IMR-90 (cell line): ENCODE data around the gene ADAMTS13. TPM values are rescaled to one million over a fixed set of nuclear protein-coding genes. Genes with fewer than 3 reads are reported as not detected.

ENCODE experiments used
- ATAC-seq: fragments of 200-7000 bp; cut with Tn5 transposase; 2 replicates; pipeline ENCODE4 v1.9.1; 2020; ENCODE audit warnings: low read depth, mild to moderate bottlenecking, moderate library complexity
- BruUV-seq: library from RNA; stranded (reverse); fragments of 400-500 nt; replicated peaks from 2 replicates; lab custom pipeline; 2021; lab: Mats Ljungman, UMichigan
- CTCF ChIA-PET: fragments of 300-600 bp; formaldehyde crosslinking; extraction: SDS; loops from one replicate; lab custom pipeline; 2021; ENCODE audit warnings: antibody characterized with exemption; lab: Yijun Ruan, JAX
- POLR2A ChIA-PET: fragments of 300-600 bp; sonication (Branson Sonifier 250); formaldehyde crosslinking; loops from one replicate; lab custom pipeline; 2022; ENCODE audit warnings: antibody characterized with exemption; ENCODE audit not compliant: unreplicated experiment; lab: Charles Lee
- DNase-seq: peaks from one replicate; pipeline ENCODE4 v3.0.0; 2013
- H2AFZ ChIP-seq: replicated peaks from 2 replicates; pipeline ENCODE3; 2013; ENCODE audit warnings: low read length, mild to moderate bottlenecking; ENCODE audit not compliant: poor library complexity
- H2AK5ac ChIP-seq: 2 replicates; pipeline ENCODE4 v1.6.1; 2013; ENCODE audit warnings: low read depth, low read length, inconsistent platforms
- H2AK9ac ChIP-seq: replicated peaks from 2 replicates; pipeline ENCODE3; 2013; ENCODE audit warnings: mild to moderate bottlenecking, low read depth, low read length, moderate library complexity; ENCODE audit not compliant: poor library complexity
- H2BK120ac ChIP-seq: 2 replicates; pipeline ENCODE4 v1.6.1; 2013; ENCODE audit warnings: low read depth, low read length, inconsistent platforms
- H2BK15ac ChIP-seq: 3 replicates; pipeline ENCODE4 v1.6.1; 2013; ENCODE audit warnings: low read depth, low read length, inconsistent platforms
- H2BK20ac ChIP-seq: 2 replicates; pipeline ENCODE4 v1.6.1; 2013; ENCODE audit warnings: low read depth, mild to moderate bottlenecking, inconsistent platforms, low read length, moderate library complexity
- H2BK5ac ChIP-seq: 2 replicates; pipeline ENCODE4 v1.6.1; 2013; ENCODE audit warnings: mild to moderate bottlenecking, low read depth, low read length, inconsistent platforms; ENCODE audit not compliant: poor library complexity, severe bottlenecking
- H3K14ac ChIP-seq: replicated peaks from 2 replicates; pipeline ENCODE4 v1.6.1; 2013; ENCODE audit warnings: low read depth, low read length, inconsistent platforms
- H3K18ac ChIP-seq: 2 replicates; pipeline ENCODE4 v1.6.1; 2013; ENCODE audit warnings: low read depth, low read length, control low read depth
- H3K23ac ChIP-seq: 2 replicates; pipeline ENCODE4 v1.6.1; 2013; ENCODE audit warnings: low read depth, low read length, inconsistent platforms
- H3K27ac ChIP-seq: 2 replicates; pipeline ENCODE4 v1.5.1; 2013; ENCODE audit warnings: mild to moderate bottlenecking, control low read depth, low read length; ENCODE audit not compliant: insufficient read depth
- H3K27me3 ChIP-seq: 2 replicates; pipeline ENCODE4 v1.6.1; 2013; ENCODE audit warnings: low read length; ENCODE audit not compliant: control insufficient read depth, insufficient read depth
- H3K36me3 ChIP-seq: 2 replicates; pipeline ENCODE4 v1.6.1; 2013; ENCODE audit warnings: low read length, mixed read lengths; ENCODE audit not compliant: control insufficient read depth, insufficient read depth
- H3K4ac ChIP-seq: 2 replicates; pipeline ENCODE4 v1.6.1; 2013; ENCODE audit warnings: low read depth, low read length, inconsistent platforms
- H3K4me1 ChIP-seq: 2 replicates; pipeline ENCODE4 v1.6.1; 2013; ENCODE audit warnings: low read length, mixed read lengths; ENCODE audit not compliant: control insufficient read depth, insufficient read depth
- H3K4me2 ChIP-seq: 2 replicates; pipeline ENCODE4 v1.6.1; 2013; ENCODE audit warnings: low read depth, mild to moderate bottlenecking, control low read depth, low read length, moderate library complexity
- H3K4me3 ChIP-seq: 2 replicates; pipeline ENCODE4 v1.5.1; 2013; ENCODE audit warnings: low read depth, mild to moderate bottlenecking, control low read depth, low read length, moderate library complexity; ENCODE audit not compliant: insufficient read depth
- H3K56ac ChIP-seq: 2 replicates; pipeline ENCODE4 v1.6.1; 2013; ENCODE audit warnings: low read length, inconsistent platforms; ENCODE audit not compliant: insufficient read depth; ENCODE audit errors: extremely low read depth
- H3K79me1 ChIP-seq, 2 experiments: 2 replicates each; pipeline ENCODE4 v1.6.1; 2013; ENCODE audit warnings: low read length in 2 of 2, inconsistent platforms in 1 of 2, low read depth in 1 of 2
- H3K9ac ChIP-seq: 2 replicates; pipeline ENCODE4 v1.6.1; 2013; ENCODE audit warnings: low read depth, low read length, control low read depth
- H3K9me1 ChIP-seq: 2 replicates; pipeline ENCODE4 v1.6.1; 2013; ENCODE audit warnings: low read length, inconsistent platforms; ENCODE audit not compliant: insufficient read depth
- H3K9me3 ChIP-seq: 2 replicates; pipeline ENCODE4 v1.6.1; 2013; ENCODE audit warnings: low read length; ENCODE audit not compliant: control insufficient read depth, insufficient read depth
- H4K20me1 ChIP-seq: 2 replicates; pipeline ENCODE4 v1.6.1; 2013; ENCODE audit warnings: low read length, inconsistent platforms; ENCODE audit not compliant: insufficient read depth
- H4K5ac ChIP-seq: 2 replicates; pipeline ENCODE4 v1.6.1; 2013; ENCODE audit warnings: mild to moderate bottlenecking, low read depth, low read length, control low read depth
- H4K8ac ChIP-seq, 2 experiments: 2 replicates each; pipeline ENCODE4 v1.6.1; 2013; ENCODE audit warnings: low read depth in 2 of 2, low read length in 2 of 2, control low read depth in 1 of 2, inconsistent platforms in 1 of 2
- H4K91ac ChIP-seq: 2 replicates; pipeline ENCODE4 v1.6.1; 2013; ENCODE audit warnings: low read depth, low read length, inconsistent platforms; ENCODE audit not compliant: insufficient read depth
- BHLHE40 ChIP-seq: fragments of 150-350 bp; IDR thresholded peaks from 2 replicates; pipeline ENCODE4 v1.6.1; 2016; ENCODE audit warnings: mild to moderate bottlenecking, low read depth, low read length
- FOS ChIP-seq: fragments of 150-350 bp; IDR thresholded peaks from 2 replicates; pipeline ENCODE4 v1.6.1; 2016; ENCODE audit warnings: low read depth, low read length
- NFE2L2 ChIP-seq: fragments of 150-350 bp; IDR thresholded peaks from 2 replicates; pipeline ENCODE4 v1.6.1; 2016; ENCODE audit warnings: low read depth, mild to moderate bottlenecking, low read length
- POLR2A ChIP-seq: IDR thresholded peaks from 2 replicates; pipeline ENCODE4 v1.6.1; 2012; ENCODE audit warnings: mild to moderate bottlenecking, low read depth, low read length
- RFX5 ChIP-seq: IDR thresholded peaks from 2 replicates; pipeline ENCODE4 v1.8.0; 2012; ENCODE audit warnings: low read depth, mild to moderate bottlenecking, low read length, moderate library complexity
- WGBS, 2 experiments: methylation state at CpG; one replicate each; pipeline versions ENCODE4 v1.1.5 to v1.1.7; 2013; ENCODE audit warnings: missing lambda C conversion rate in 2 of 2; ENCODE audit not compliant: insufficient read length in 1 of 2; ENCODE audit errors: extremely low coverage in 2 of 2; 5-methylcytosine and 5-hydroxymethylcytosine counted together
- dilution Hi-C: fragments of 300-500 bp; cut with HindIII; formaldehyde crosslinking; loops from one replicate; pipeline ENCODE4 v1.14.3; 2018; ENCODE audit warnings: low sequenced_read_pairs; ENCODE audit not compliant: unreplicated experiment
- in situ Hi-C: fragments of 300-500 bp; cut with MboI; formaldehyde crosslinking; loops from 3 replicates; pipeline ENCODE4 v1.14.3; 2019; ENCODE audit warnings: low sequenced_read_pairs, inconsistent platforms, mixed read lengths
- intact Hi-C: fragments of 100-400 bp; cut with micrococcal nuclease; formaldehyde crosslinking; loops from 2 replicates; pipeline ENCODE4 v1.10.0; 2022
- polyA plus RNA-seq, 3 experiments: library from polyadenylated mRNA; depleted of rRNA; stranded (reverse); fragments of >200 nt; gene quantifications; 2 replicates each; pipeline ENCODE4 v1.2.3, GENCODE V29; 2012; ENCODE audit warnings: low replicate concordance in 1 of 3
- total RNA-seq: library from RNA; depleted of rRNA; stranded (reverse); fragments of >200 nt; gene quantifications from 2 replicates; pipeline ENCODE4 v1.2.3, GENCODE V29; 2012
- TF ChIP-seq, protein P1 (sequence below): fragments of 150-350 bp; IDR thresholded peaks from 2 replicates; pipeline ENCODE4 v1.6.1; 2016; ENCODE audit warnings: low read depth, mild to moderate bottlenecking, low read length, moderate library complexity, borderline replicate concordance
- TF ChIP-seq, protein P2 (sequence below): fragments of 150-350 bp; IDR thresholded peaks from 2 replicates; pipeline ENCODE4 v1.6.1; 2017; ENCODE audit warnings: mild to moderate bottlenecking, antibody characterized with exemption, low read length, low read depth
- TF ChIP-seq, protein P3 (sequence below): conservative IDR thresholded peaks from 2 replicates; pipeline ENCODE4 v1.5.1; 2012; ENCODE audit warnings: mild to moderate bottlenecking, low read depth, low read length, improper control_type of control experiment

The ADAMTS13 gene
- total and polyA plus RNA-seq, 2 of the 4 experiments (the other 2 are of a cell fraction): 0.18 to 2.8 TPM

DNA sequence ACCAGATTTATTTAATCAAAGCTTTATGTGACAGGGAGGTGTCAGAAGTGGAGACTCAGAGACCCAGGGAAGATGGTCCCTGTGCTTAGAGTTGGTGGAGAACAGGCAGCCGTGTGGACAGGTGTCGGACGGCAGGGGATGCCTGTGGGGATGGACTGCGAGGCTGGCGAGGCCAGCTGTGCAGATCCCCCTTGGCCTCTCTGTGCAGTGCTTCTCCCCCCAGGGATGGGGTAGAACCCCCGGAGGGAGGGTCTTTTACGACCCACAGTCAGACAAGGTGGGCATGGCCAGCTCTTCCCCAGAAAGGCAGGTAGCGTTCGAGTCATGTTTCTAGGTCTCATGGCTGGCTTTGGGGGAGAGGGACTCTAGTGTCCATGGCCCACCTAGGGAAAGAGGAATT is 61.4 kb downstream of the ADAMTS13 start:
- Histone ChIP-seq H2BK120ac (no peak overlapping the region), H3K56ac (no peak overlapping the region), H3K27me3 (peaks cover 2% of the 10 kb centered on the region; the same call in 1 of the 2 replicates), H4K5ac (no peak overlapping the region), H3K4me1 (no peaks in the 10 kb centered on the region), H3K9ac (no peak overlapping the region), H4K20me1 (no peaks in the 10 kb centered on the region), H3K23ac (no peak overlapping the region), H2BK5ac (no peak overlapping the region), H2BK15ac (no peak overlapping the region), H2AFZ (no peak overlapping the region), H3K9me1 (no peaks in the 10 kb centered on the region), H3K79me1 (0 out of 4 replicates have a peak, but pooled peaks cover 0 to 2% of the 10 kb centered on the region in 2 experiments), H3K4ac (no peak overlapping the region), H4K8ac (no peak overlapping the region), H4K91ac (no peak overlapping the region), H2BK20ac (no peak overlapping the region), H3K14ac (no peak overlapping the region), H3K9me3 (no peaks in the 10 kb centered on the region), H3K36me3 (no peaks in the 10 kb centered on the region), H2AK5ac (no peak overlapping the region), H3K4me2 (no peak overlapping the region), H2AK9ac (no peak overlapping the region), H3K4me3 (no peak overlapping the region), H3K18ac (no peak overlapping the region), H3K27ac (no peak overlapping the region)
- dilution Hi-C loops: no loop called here
- ChIA-PET POLR2A (no interaction called here), CTCF (no interaction called here)
- ATAC-seq: no peak
- WGBS, 2 experiments: 92% methylated on average over 5 of the region's 9 CpGs; no CpG with 5 or more reads in 1 of the 2 experiments
- intact Hi-C loops: no loop called here
- no peak for DNase-seq
- in situ Hi-C loops: loop anchor here (5.0 to 25.0 kb wide), 3 partner anchors 79 to 446 kb away; partner anchors contain the start of gene GTF3C5
- BruUV-seq: no TSS peak
- TF ChIP-seq, protein P1, sequence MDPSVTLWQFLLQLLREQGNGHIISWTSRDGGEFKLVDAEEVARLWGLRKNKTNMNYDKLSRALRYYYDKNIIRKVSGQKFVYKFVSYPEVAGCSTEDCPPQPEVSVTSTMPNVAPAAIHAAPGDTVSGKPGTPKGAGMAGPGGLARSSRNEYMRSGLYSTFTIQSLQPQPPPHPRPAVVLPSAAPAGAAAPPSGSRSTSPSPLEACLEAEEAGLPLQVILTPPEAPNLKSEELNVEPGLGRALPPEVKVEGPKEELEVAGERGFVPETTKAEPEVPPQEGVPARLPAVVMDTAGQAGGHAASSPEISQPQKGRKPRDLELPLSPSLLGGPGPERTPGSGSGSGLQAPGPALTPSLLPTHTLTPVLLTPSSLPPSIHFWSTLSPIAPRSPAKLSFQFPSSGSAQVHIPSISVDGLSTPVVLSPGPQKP: no peak
- TF ChIP-seq RFX5: no peak
- TF ChIP-seq, protein P2, sequence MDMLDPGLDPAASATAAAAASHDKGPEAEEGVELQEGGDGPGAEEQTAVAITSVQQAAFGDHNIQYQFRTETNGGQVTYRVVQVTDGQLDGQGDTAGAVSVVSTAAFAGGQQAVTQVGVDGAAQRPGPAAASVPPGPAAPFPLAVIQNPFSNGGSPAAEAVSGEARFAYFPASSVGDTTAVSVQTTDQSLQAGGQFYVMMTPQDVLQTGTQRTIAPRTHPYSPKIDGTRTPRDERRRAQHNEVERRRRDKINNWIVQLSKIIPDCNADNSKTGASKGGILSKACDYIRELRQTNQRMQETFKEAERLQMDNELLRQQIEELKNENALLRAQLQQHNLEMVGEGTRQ: no peak
- TF ChIP-seq FOS: no peak
- TF ChIP-seq BHLHE40: no peak
- TF ChIP-seq NFE2L2: no peak
- no peak for TF ChIP-seq POLR2A
- TF ChIP-seq, protein P3, sequence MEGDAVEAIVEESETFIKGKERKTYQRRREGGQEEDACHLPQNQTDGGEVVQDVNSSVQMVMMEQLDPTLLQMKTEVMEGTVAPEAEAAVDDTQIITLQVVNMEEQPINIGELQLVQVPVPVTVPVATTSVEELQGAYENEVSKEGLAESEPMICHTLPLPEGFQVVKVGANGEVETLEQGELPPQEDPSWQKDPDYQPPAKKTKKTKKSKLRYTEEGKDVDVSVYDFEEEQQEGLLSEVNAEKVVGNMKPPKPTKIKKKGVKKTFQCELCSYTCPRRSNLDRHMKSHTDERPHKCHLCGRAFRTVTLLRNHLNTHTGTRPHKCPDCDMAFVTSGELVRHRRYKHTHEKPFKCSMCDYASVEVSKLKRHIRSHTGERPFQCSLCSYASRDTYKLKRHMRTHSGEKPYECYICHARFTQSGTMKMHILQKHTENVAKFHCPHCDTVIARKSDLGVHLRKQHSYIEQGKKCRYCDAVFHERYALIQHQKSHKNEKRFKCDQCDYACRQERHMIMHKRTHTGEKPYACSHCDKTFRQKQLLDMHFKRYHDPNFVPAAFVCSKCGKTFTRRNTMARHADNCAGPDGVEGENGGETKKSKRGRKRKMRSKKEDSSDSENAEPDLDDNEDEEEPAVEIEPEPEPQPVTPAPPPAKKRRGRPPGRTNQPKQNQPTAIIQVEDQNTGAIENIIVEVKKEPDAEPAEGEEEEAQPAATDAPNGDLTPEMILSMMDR: no peak
